WTC11 (cell line): Measurements from ENCODE around the gene MVB12A. TPM values are rescaled to one million over a fixed set of nuclear protein-coding genes. Genes with fewer than 3 reads are reported as not detected.

ENCODE experiments used
- ATAC-seq: fragments of 200-7000 bp; cut with Tn5 transposase; 2 replicates; pipeline ENCODE4 v1.10.0; 2021; ENCODE audit warnings: mild to moderate bottlenecking, moderate library complexity
- CTCF ChIA-PET: fragments of 300-600 bp; sonication (Branson Sonifier 250); formaldehyde crosslinking; loops from one replicate; lab custom pipeline; 2021; ENCODE audit warnings: antibody characterized with exemption; lab: Charles Lee
- POLR2A ChIA-PET: fragments of 350-600 bp; sonication (Branson Sonifier 250); formaldehyde crosslinking; loops from one replicate; lab custom pipeline; 2021; ENCODE audit warnings: antibody characterized with exemption; lab: Charles Lee
- DNase-seq: peaks from one replicate; pipeline ENCODE4 v3.0.0; 2021; ENCODE audit warnings: low spot score
- H3K27ac Mint-ChIP-seq: 2 replicates; pipeline ENCODE4 v1.8.0; 2021; ENCODE audit warnings: mixed read lengths
- H3K27me3 Mint-ChIP-seq: 2 replicates; pipeline ENCODE4 v1.8.0; 2021; ENCODE audit warnings: low read depth, mild to moderate bottlenecking, moderate library complexity, mixed read lengths
- H3K36me3 Mint-ChIP-seq: 2 replicates; pipeline ENCODE4 v1.8.0; 2021; ENCODE audit warnings: mixed read lengths
- H3K4me1 Mint-ChIP-seq: 2 replicates; pipeline ENCODE4 v1.8.0; 2022; ENCODE audit warnings: mixed read lengths
- H3K4me3 Mint-ChIP-seq: 2 replicates; pipeline ENCODE4 v1.8.0; 2021; ENCODE audit warnings: mild to moderate bottlenecking, moderate library complexity, mixed read lengths
- H3K9me3 Mint-ChIP-seq: 2 replicates; pipeline ENCODE4 v1.8.0; 2021; ENCODE audit warnings: mixed read lengths
- CBFB ChIP-seq: sonication (generic); formaldehyde crosslinking; IDR thresholded peaks from 2 replicates; pipeline ENCODE4 v1.8.1; 2022; ENCODE audit warnings: mild to moderate bottlenecking, low read depth, missing genetic modification reagents
- CTCF ChIP-seq: fragments of 200-600 bp; IDR thresholded peaks from 2 replicates; pipeline ENCODE4 v1.8.0; 2022; ENCODE audit warnings: antibody characterized with exemption
- E2F4 ChIP-seq: sonication (generic); formaldehyde crosslinking; IDR thresholded peaks from 2 replicates; pipeline ENCODE4 v1.8.1; 2022; ENCODE audit warnings: low read depth, mild to moderate bottlenecking, moderate library complexity, missing genetic modification reagents, borderline replicate concordance
- E2F5 ChIP-seq: sonication (generic); formaldehyde crosslinking; IDR thresholded peaks from 2 replicates; pipeline ENCODE4 v1.8.1; 2022; ENCODE audit warnings: mild to moderate bottlenecking, moderate library complexity, missing genetic modification reagents
- ERG ChIP-seq: fragments of 250-450 bp; sonication (Bioruptor Pico); IDR thresholded peaks from 2 replicates; pipeline ENCODE4 v1.8.0; 2021; ENCODE audit warnings: mild to moderate bottlenecking
- ESRRA ChIP-seq: sonication (generic); formaldehyde crosslinking; IDR thresholded peaks from 2 replicates; pipeline ENCODE4 v1.8.1; 2022; ENCODE audit warnings: mild to moderate bottlenecking, missing genetic modification reagents, borderline replicate concordance
- FOXJ3 ChIP-seq: sonication (generic); formaldehyde crosslinking; IDR thresholded peaks from 2 replicates; pipeline ENCODE4 v1.9.0; 2021; ENCODE audit warnings: missing genetic modification reagents, mild to moderate bottlenecking, borderline replicate concordance
- GABPB1 ChIP-seq: sonication (generic); formaldehyde crosslinking; IDR thresholded peaks from 2 replicates; pipeline ENCODE4 v1.8.1; 2023; ENCODE audit warnings: mild to moderate bottlenecking, missing genetic modification reagents
- GTF2I ChIP-seq: fragments of 250-450 bp; sonication (Bioruptor Pico); conservative IDR thresholded peaks from 2 replicates; pipeline ENCODE4 v1.4.0; 2021; ENCODE audit warnings: mild to moderate bottlenecking
- HMGA2 ChIP-seq: fragments of 250-450 bp; sonication (Bioruptor Pico); IDR thresholded peaks from 2 replicates; pipeline ENCODE4 v1.4.0; 2021; ENCODE audit warnings: mild to moderate bottlenecking, moderate library complexity
- MAX ChIP-seq: sonication (generic); formaldehyde crosslinking; IDR thresholded peaks from 2 replicates; pipeline ENCODE4 v1.8.0; 2022; ENCODE audit warnings: mild to moderate bottlenecking, missing genetic modification reagents
- NFE2L1 ChIP-seq: sonication (generic); formaldehyde crosslinking; IDR thresholded peaks from 2 replicates; pipeline ENCODE4 v1.8.1; 2023; ENCODE audit warnings: missing genetic modification reagents
- NR2C2 ChIP-seq: sonication (generic); formaldehyde crosslinking; IDR thresholded peaks from 2 replicates; pipeline ENCODE4 v1.8.0; 2022; ENCODE audit warnings: mild to moderate bottlenecking, missing genetic modification reagents
- RELA ChIP-seq: sonication (generic); formaldehyde crosslinking; IDR thresholded peaks from 2 replicates; pipeline ENCODE4 v1.8.1; 2022; ENCODE audit warnings: missing genetic modification reagents, mild to moderate bottlenecking, borderline replicate concordance
- SMAD4 ChIP-seq: sonication (generic); formaldehyde crosslinking; IDR thresholded peaks from 2 replicates; pipeline ENCODE4 v1.8.0; 2022; ENCODE audit warnings: mild to moderate bottlenecking, missing genetic modification reagents
- TP53 ChIP-seq: sonication (generic); formaldehyde crosslinking; IDR thresholded peaks from 2 replicates; pipeline ENCODE4 v1.8.1; 2023; ENCODE audit warnings: mild to moderate bottlenecking, missing genetic modification reagents
- USF2 ChIP-seq: sonication (generic); formaldehyde crosslinking; IDR thresholded peaks from 2 replicates; pipeline ENCODE4 v1.8.1; 2023; ENCODE audit warnings: mild to moderate bottlenecking, missing genetic modification reagents, moderate library complexity
- ZBTB21 ChIP-seq: sonication (generic); formaldehyde crosslinking; IDR thresholded peaks from 2 replicates; pipeline ENCODE4 v1.8.1; 2023; ENCODE audit warnings: mild to moderate bottlenecking, missing genetic modification reagents, borderline replicate concordance
- ZNF121 ChIP-seq: sonication (generic); formaldehyde crosslinking; IDR thresholded peaks from 2 replicates; pipeline ENCODE4 v1.8.0; 2023; ENCODE audit warnings: missing genetic modification reagents
- ZNF138 ChIP-seq: sonication (generic); formaldehyde crosslinking; conservative IDR thresholded peaks from 2 replicates; pipeline ENCODE4 v1.8.1; 2022; ENCODE audit warnings: mild to moderate bottlenecking, moderate library complexity, missing genetic modification reagents
- ZNF263 ChIP-seq: sonication (generic); formaldehyde crosslinking; IDR thresholded peaks from 2 replicates; pipeline ENCODE4 v1.8.1; 2022; ENCODE audit warnings: low read depth, mild to moderate bottlenecking, moderate library complexity, missing genetic modification reagents
- ZNF281 ChIP-seq: sonication (generic); formaldehyde crosslinking; IDR thresholded peaks from 2 replicates; pipeline ENCODE4 v1.8.0; 2023; ENCODE audit warnings: mild to moderate bottlenecking, missing genetic modification reagents
- ZSCAN18 ChIP-seq: fragments of 250-450 bp; sonication (Bioruptor Pico); IDR thresholded peaks from 2 replicates; pipeline ENCODE4 v2.1.2; 2022; ENCODE audit warnings: mild to moderate bottlenecking, moderate library complexity
- total RNA-seq: library from RNA; stranded (reverse); gene quantifications from 3 replicates; pipeline ENCODE4 v1.2.3, GENCODE V29; 2021

Gene MVB12A
- total RNA-seq, 1 experiment from 2014 or later: 58.7 TPM

GRCh38 chr19:17393914-17394313 is 25.9 kb upstream of the MVB12A start, which contains the start of gene CCDC194:
CCDC194 (minus strand) TSS chr19:17394196; CDS start chr19:17394158, 38 bp downstream.
- no peak within 1 kb of the TSS for H3K4me3 Mint-ChIP-seq
- peaks cover 3% of the 10 kb centered on the region; the same call in 1 of the 2 replicates for H3K36me3 Mint-ChIP-seq
- H3K27ac Mint-ChIP-seq: no peak within 1 kb of the TSS
- no peak for ATAC-seq
- H3K9me3 Mint-ChIP-seq: peaks cover 7% of the 10 kb centered on the region
- H3K4me1 Mint-ChIP-seq: peaks cover 13% of the 10 kb centered on the region
- peaks cover 16% of the 10 kb centered on the region for H3K27me3 Mint-ChIP-seq
- TF ChIP-seq HMGA2 (CRISPR knock-in tag): no peak
- no peak for TF ChIP-seq CBFB
- no peak for TF ChIP-seq E2F5 (CRISPR knock-in tag)
- no peak for TF ChIP-seq E2F4 (CRISPR knock-in tag)
- TF ChIP-seq FOXJ3 (CRISPR knock-in tag): no peak
- no peak for TF ChIP-seq SMAD4 (CRISPR knock-in tag)
- TF ChIP-seq NR2C2 (CRISPR knock-in tag): no peak
- no peak for TF ChIP-seq USF2 (CRISPR knock-in tag)
- TF ChIP-seq ESRRA: no peak
- TF ChIP-seq ZNF138 (CRISPR knock-in tag): no peak
- TF ChIP-seq, all 79 proteins: peak for 0
- ChIA-PET CTCF (interaction anchor here (0.7 to 2.1 kb wide), 8 partner anchors 8 to 100 kb away, joined by 3 to 6 read pairs (median 4); partner anchors contain the start of gene MVB12A), POLR2A (no interaction called here)
- DNase-seq: no peak

- peak overlapping the region; percentile 41 for H3K4me3 Mint-ChIP-seq
- ATAC-seq (peak; percentile 41), DNase-seq (peak; percentile 75)
- no peaks in the 10 kb centered on the region for H3K9me3 Mint-ChIP-seq
- no peaks in the 10 kb centered on the region for H3K36me3 Mint-ChIP-seq
- TF ChIP-seq ZNF263 (peak; percentile 98), HMGA2 (CRISPR knock-in tag) (no peak), TP53 (CRISPR knock-in tag) (0 out of 2 replicates have a peak, but pooled peaks have one; percentile 25), ERG (CRISPR knock-in tag) (peak; percentile 30; the same call in 1 of the 2 replicates), GTF2I (peak; percentile 99), GABPB1 (CRISPR knock-in tag) (no peak), RELA (CRISPR knock-in tag) (no peak), CTCF (peak; percentile 67), NFE2L1 (CRISPR knock-in tag) (no peak), CBFB (0 out of 2 replicates have a peak, but pooled peaks have one; percentile 59), ZNF121 (CRISPR knock-in tag) (peak; percentile 96), ZBTB21 (CRISPR knock-in tag) (0 out of 2 replicates have a peak, but pooled peaks have one; percentile 16), ZSCAN18 (0 out of 2 replicates have a peak, but pooled peaks have one; percentile 64), MAX (CRISPR knock-in tag) (peak; percentile 30; the same call in 1 of the 2 replicates), ZNF281 (CRISPR knock-in tag) (no peak)
- H3K27ac Mint-ChIP-seq: peak overlapping the region; percentile 74
- ChIA-PET POLR2A (interaction anchor here (1.3 kb wide), 2 partner anchors 9 to 25 kb away, joined by 3 to 8 read pairs; partner anchors contain the start of gene MVB12A), CTCF (interaction anchor here (1.0 to 2.1 kb wide), 7 partner anchors 9 to 101 kb away, joined by 3 to 8 read pairs (median 4); partner anchors contain the start of genes BST2 and MVB12A)
- H3K27me3 Mint-ChIP-seq: peaks cover 6% of the 10 kb centered on the region
- H3K4me1 Mint-ChIP-seq: peaks cover 13% of the 10 kb centered on the region
Observed at GRCh38 chr19:17394891-17395415, 24.9 kb upstream of the MVB12A start.
